MM.1S (cell line): ENCODE measurements around the gene BOK.

Experiments
- DNase-seq: peaks from one replicate; pipeline ENCODE4 v3.0.0-alpha.2; 2015
- H2AFZ ChIP-seq: fragments of 300-600 bp; sonication (generic); 2 replicates; pipeline ENCODE4 v1.6.0; 2016; ENCODE audit warnings: antibody characterized with exemption, low read length
- H3F3A ChIP-seq: fragments of 300-600 bp; sonication (generic); 2 replicates; pipeline ENCODE4 v1.6.1; 2016; ENCODE audit warnings: mild to moderate bottlenecking, antibody characterized with exemption, low read length, moderate library complexity, mixed read lengths; ENCODE audit not compliant: insufficient read depth
- H3K27ac ChIP-seq: fragments of 300-600 bp; sonication (generic); 2 replicates; pipeline ENCODE4 v1.5.1; 2016; ENCODE audit warnings: mild to moderate bottlenecking, low read length
- H3K27me3 ChIP-seq: fragments of 300-600 bp; sonication (generic); replicated peaks from 2 replicates; pipeline ENCODE4 v1.6.0; 2016; ENCODE audit warnings: low read length; ENCODE audit not compliant: insufficient read depth
- H3K36me3 ChIP-seq: fragments of 300-600 bp; sonication (generic); replicated peaks from 2 replicates; pipeline ENCODE4 v1.6.1; 2016; ENCODE audit warnings: mild to moderate bottlenecking, low read length, mixed read lengths; ENCODE audit not compliant: insufficient read depth
- H3K4me1 ChIP-seq: fragments of 300-600 bp; sonication (generic); 2 replicates; pipeline ENCODE4 v1.6.1; 2016; ENCODE audit warnings: low read length, mixed read lengths
- H3K4me2 ChIP-seq: fragments of 300-600 bp; sonication (generic); 2 replicates; pipeline ENCODE4 v1.6.0; 2016; ENCODE audit warnings: low read depth, low read length
- H3K4me3 ChIP-seq: fragments of 300-600 bp; sonication (generic); 2 replicates; pipeline ENCODE4 v1.5.1; 2016; ENCODE audit warnings: low read length, mixed read lengths
- H3K79me2 ChIP-seq: fragments of 300-600 bp; sonication (generic); 2 replicates; pipeline ENCODE4 v1.6.1; 2016; ENCODE audit warnings: mixed run types, low read length, mixed read lengths
- H3K9ac ChIP-seq: fragments of 300-600 bp; sonication (generic); 2 replicates; pipeline ENCODE4 v1.6.1; 2016; ENCODE audit warnings: low read length, mixed read lengths
- H3K9me2 ChIP-seq: fragments of 300-600 bp; sonication (generic); replicated peaks from 2 replicates; pipeline ENCODE4 v1.6.1; 2016; ENCODE audit warnings: mild to moderate bottlenecking, low read length, mixed read lengths; ENCODE audit not compliant: insufficient read depth
- H3K9me3 ChIP-seq: fragments of 300-600 bp; sonication (generic); replicated peaks from 2 replicates; pipeline ENCODE4 v1.6.1; 2016; ENCODE audit warnings: mild to moderate bottlenecking, low read length, mixed read lengths; ENCODE audit not compliant: insufficient read depth
- H4K20me1 ChIP-seq: fragments of 300-600 bp; sonication (generic); 2 replicates; pipeline ENCODE4 v1.6.1; 2016; ENCODE audit warnings: mild to moderate bottlenecking, low read length, moderate library complexity, mixed read lengths; ENCODE audit not compliant: insufficient read depth
- CTCF ChIP-seq: fragments of 300-600 bp; sonication (generic); IDR thresholded peaks from 2 replicates; pipeline ENCODE4 v1.5.1; 2016; ENCODE audit warnings: antibody characterized with exemption, low read length, mixed read lengths
- EZH2 ChIP-seq: fragments of 300-600 bp; sonication (generic); optimal IDR thresholded peaks from 2 replicates; pipeline ENCODE3; 2017; ENCODE audit warnings: low read depth, mild to moderate bottlenecking, antibody characterized with exemption, low read length, mixed read lengths
- EZH2phosphoT487 ChIP-seq: fragments of 300-600 bp; sonication (generic); IDR thresholded peaks from 2 replicates; pipeline ENCODE4 v1.6.1; 2018; ENCODE audit warnings: antibody characterized with exemption, low read length

Gene BOK

GRCh38 chr2:241608881-241609280, 50.3 kb downstream of the BOK start:
- no peak overlapping the region for H3K27ac ChIP-seq
- TF ChIP-seq EZH2phosphoT487 (no peak), EZH2 (no peak), CTCF (no peak)
- peaks cover 13% of the 10 kb centered on the region; the same call in 1 of the 2 replicates for H3K79me2 ChIP-seq
- no peaks in the 10 kb centered on the region for H3K27me3 ChIP-seq
- no peak overlapping the region for H2AFZ ChIP-seq
- no peak for DNase-seq
- H4K20me1 ChIP-seq, result no peaks in the 10 kb centered on the region
- no peak overlapping the region for H3K4me2 ChIP-seq
- H3K9ac ChIP-seq, result no peak overlapping the region
- H3K4me3 ChIP-seq, result no peak overlapping the region
- no peaks in the 10 kb centered on the region for H3K36me3 ChIP-seq
- H3K9me2 ChIP-seq, result no peaks in the 10 kb centered on the region
- no peaks in the 10 kb centered on the region for H3F3A ChIP-seq
- no peaks in the 10 kb centered on the region for H3K9me3 ChIP-seq
- H3K4me1 ChIP-seq, result no peaks in the 10 kb centered on the region

- Histone ChIP-seq H3K27me3 (no peaks in the 10 kb centered on the region), H3K4me1 (no peaks in the 10 kb centered on the region), H3K79me2 (peaks cover 16% of the 10 kb centered on the region), H4K20me1 (no peaks in the 10 kb centered on the region), H3K27ac (no peak overlapping the region), H3K4me3 (peak overlapping the region; percentile 27; the same call in 1 of the 2 replicates), H3K9me3 (no peaks in the 10 kb centered on the region), H3K9ac (no peak overlapping the region), H3K9me2 (no peaks in the 10 kb centered on the region), H3K36me3 (no peaks in the 10 kb centered on the region), H2AFZ (no peak overlapping the region), H3K4me2 (peak overlapping the region; percentile 52; the same call in 1 of the 2 replicates), H3F3A (no peaks in the 10 kb centered on the region)
- TF ChIP-seq CTCF (peak; percentile 38), EZH2 (no peak)
- DNase-seq, result peak; percentile 63
Measured at GRCh38 chr2:241609859-241610793, 51.6 kb downstream of the BOK start.

- Histone ChIP-seq H3K9me2 (no peaks in the 10 kb centered on the region), H3K4me3 (no peak overlapping the region), H3K36me3 (no peaks in the 10 kb centered on the region), H3K79me2 (peaks cover 24% of the 10 kb centered on the region), H4K20me1 (no peaks in the 10 kb centered on the region), H3K4me2 (no peak overlapping the region), H3K9me3 (no peaks in the 10 kb centered on the region), H3K9ac (no peak overlapping the region), H3K27ac (no peak overlapping the region), H3K27me3 (no peaks in the 10 kb centered on the region), H2AFZ (no peak overlapping the region), H3K4me1 (no peaks in the 10 kb centered on the region), H3F3A (no peaks in the 10 kb centered on the region)
- TF ChIP-seq EZH2phosphoT487 (no peak), EZH2 (no peak), CTCF (no peak)
- DNase-seq, result no peak
Measured at GRCh38 chr2:241611062-241611461, 52.5 kb downstream of the BOK start.
